ENCODE measurements around the gene COMP.

GRCh38 chr19:18750295-18750970, 40.7 kb downstream of the COMP start:
- TF ChIP-seq CTCF (IDR thresholded peaks at IDR 0.05) (no peak), POLR2A (IDR thresholded peaks at IDR 0.05) (no peak), POLR2AphosphoS5 (IDR thresholded peaks at IDR 0.05; ENCODE audit: insufficient read depth in 1 of 2, low read depth in 1 of 2) (no peak)
